Measurements from ENCODE around the gene ABCA13. TPM values are rescaled to one million over a fixed set of nuclear protein-coding genes. Genes with fewer than 3 reads are reported as not detected.

The ABCA13 gene
- total and polyA plus RNA-seq, 2 of the 4 experiments (the other 2 are of a cell fraction): under 0.01 to 0.07 TPM

- H3K79me1 ChIP-seq (ENCODE audit: low read depth in 1 of 2, low read length in 2 of 2): no peaks in the 10 kb centered on the region
- no peak overlapping the region for H3K56ac ChIP-seq (ENCODE audit: extremely low read depth, insufficient read depth, low read length)
- H3K36me3 ChIP-seq (ENCODE audit: control insufficient read depth, insufficient read depth, low read length): no peaks in the 10 kb centered on the region
- no peak overlapping the region for H3K18ac ChIP-seq (ENCODE audit: low read depth, low read length)
- ATAC-seq (ENCODE audit: low read depth): no peak
- H2BK20ac ChIP-seq (ENCODE audit: low read depth, low read length): no peak overlapping the region
- TF ChIP-seq ELK1 (IDR thresholded peaks at IDR 0.05; ENCODE audit: borderline replicate concordance, low read depth, low read length) (no peak), MAFK (IDR thresholded peaks at IDR 0.05; ENCODE audit: low read depth, low read length) (no peak), BHLHE40 (IDR thresholded peaks at IDR 0.05; ENCODE audit: low read depth, low read length) (no peak)
- no peak overlapping the region for H3K4me2 ChIP-seq (ENCODE audit: low read depth, low read length)
- no peak overlapping the region for H2BK15ac ChIP-seq (ENCODE audit: low read depth, low read length)
- H3K4me3 ChIP-seq (ENCODE audit: insufficient read depth, low read depth, low read length): no peak overlapping the region
- ChIA-PET POLR2A (ENCODE audit: unreplicated experiment) (no interaction called here), CTCF (no interaction called here)
- BruUV-seq (replicated peaks): no TSS peak
- intact Hi-C loops (cut with micrococcal nuclease): no loop called here
- H3K9ac ChIP-seq (ENCODE audit: low read depth, low read length): no peak overlapping the region
- H2BK120ac ChIP-seq (ENCODE audit: low read depth, low read length): no peak overlapping the region
- H2BK5ac ChIP-seq (ENCODE audit: low read depth, low read length, poor library complexity, severe bottlenecking): no peak overlapping the region
- no peak overlapping the region for H3K14ac ChIP-seq (replicated peaks; ENCODE audit: low read depth, low read length)
- H4K5ac ChIP-seq (ENCODE audit: low read depth, low read length): no peak overlapping the region
- dilution Hi-C loops (cut with HindIII; ENCODE audit: low sequenced_read_pairs, unreplicated experiment): no loop called here
- no peak overlapping the region for H3K27ac ChIP-seq (ENCODE audit: insufficient read depth, low read length)
- H3K4me1 ChIP-seq (ENCODE audit: control insufficient read depth, insufficient read depth, low read length): no peaks in the 10 kb centered on the region
- H3K9me1 ChIP-seq (ENCODE audit: insufficient read depth, low read length): no peaks in the 10 kb centered on the region
- in situ Hi-C loops (cut with MboI; ENCODE audit: low sequenced_read_pairs): no loop called here
- no peak overlapping the region for H4K91ac ChIP-seq (ENCODE audit: insufficient read depth, low read depth, low read length)
- no peaks in the 10 kb centered on the region for H3K27me3 ChIP-seq (ENCODE audit: control insufficient read depth, insufficient read depth, low read length)
- H2AK9ac ChIP-seq (replicated peaks; ENCODE audit: low read depth, low read length, poor library complexity): no peak overlapping the region
- no peak overlapping the region for H2AFZ ChIP-seq (replicated peaks; ENCODE audit: low read length, poor library complexity)
- no CpG with 5 or more reads among the region's 3 CpGs for WGBS, 2 experiments (ENCODE audit: extremely low coverage in 2 of 2, insufficient read length in 1 of 2)
- no peaks in the 10 kb centered on the region for H4K20me1 ChIP-seq (ENCODE audit: insufficient read depth, low read length)
- peaks cover 3% of the 10 kb centered on the region; the same call in 1 of the 2 replicates for H3K9me3 ChIP-seq (ENCODE audit: control insufficient read depth, insufficient read depth, low read length)
- H2AK5ac ChIP-seq (ENCODE audit: low read depth, low read length): no peak overlapping the region
- H4K8ac ChIP-seq (ENCODE audit: low read depth in 2 of 2, low read length in 2 of 2): no peak overlapping the region
- H3K4ac ChIP-seq (ENCODE audit: low read depth, low read length): no peak overlapping the region
- no peak overlapping the region for H3K23ac ChIP-seq (ENCODE audit: low read depth, low read length)
- no peak for DNase-seq
Measured at GRCh38 chr7:48611993-48612392, 440.7 kb downstream of the ABCA13 start.
